Measurements from ENCODE around the gene NCOA7.
"Not testable (repeated sequence)": the region's sequence is repeated elsewhere in the genome, so short reads cannot be mapped to it uniquely, and the experiment has no call there.

The NCOA7 gene

DNA sequence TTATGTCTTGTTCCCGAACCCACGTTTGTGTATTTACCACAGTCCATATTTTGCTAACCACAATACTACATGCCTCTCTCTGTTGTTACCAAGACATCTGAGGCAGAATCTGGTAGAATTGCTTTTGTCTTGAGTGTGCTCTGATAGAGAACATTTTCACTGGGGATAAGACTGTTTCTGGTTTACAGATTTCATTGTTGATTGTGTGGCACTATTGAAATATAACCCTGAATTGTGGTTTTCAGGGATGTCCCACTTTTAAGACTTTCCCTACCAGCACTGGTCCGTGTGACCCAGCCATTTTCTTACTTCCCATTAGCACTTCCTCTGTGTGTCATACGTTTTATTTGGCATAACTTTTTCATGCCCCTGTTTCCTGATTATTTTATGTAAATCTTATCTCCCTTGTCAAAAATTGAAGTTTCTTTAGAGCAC is 12.2 kb downstream of the NCOA7 start:
- Histone ChIP-seq H3K27ac (ENCODE audit: insufficient read depth, low read depth, low read length, poor library complexity, severe bottlenecking) (no peak overlapping the region), H3K9me3 (ENCODE audit: control insufficient read depth, low read length) (no peaks in the 10 kb centered on the region), H3K36me3 (ENCODE audit: control insufficient read depth, insufficient read depth, low read length) (no peaks in the 10 kb centered on the region), H3K27me3 (ENCODE audit: control insufficient read depth, insufficient read depth, low read length, poor library complexity, severe bottlenecking) (no peaks in the 10 kb centered on the region), H3K4me1 (ENCODE audit: control insufficient read depth, insufficient read depth, low read length) (no peaks in the 10 kb centered on the region), H3K4me3 (ENCODE audit: insufficient read depth, low read depth, low read length) (no peak overlapping the region)
- 87 to 91% methylated on average over 4 of the region's 4 CpGs for WGBS, 2 experiments

DNA sequence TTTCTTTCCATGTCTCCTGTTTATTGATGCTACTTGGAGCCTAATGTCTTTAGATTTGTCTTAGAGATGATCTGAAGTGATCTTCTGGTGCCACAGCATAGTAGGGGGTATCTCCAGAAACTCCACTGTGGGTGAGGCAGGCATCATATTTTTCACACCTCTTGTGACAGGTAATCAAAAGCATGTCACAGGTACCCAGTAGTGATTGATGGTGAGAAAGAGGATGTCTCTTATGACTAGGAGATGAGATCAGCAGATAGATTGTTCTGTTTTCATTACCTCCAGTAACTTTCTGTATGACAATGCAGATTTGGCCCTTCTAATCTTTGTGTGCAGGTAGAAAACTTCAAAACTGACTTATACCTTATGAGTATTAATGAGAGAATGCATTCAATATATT is 13.5 kb downstream of the NCOA7 start:
- no peaks in the 10 kb centered on the region for H3K4me1 ChIP-seq (ENCODE audit: control insufficient read depth, insufficient read depth, low read length)
- no peaks in the 10 kb centered on the region for H3K36me3 ChIP-seq (ENCODE audit: control insufficient read depth, insufficient read depth, low read length)
- H3K9me3 ChIP-seq (ENCODE audit: control insufficient read depth, low read length), result no peaks in the 10 kb centered on the region
- no peaks in the 10 kb centered on the region for H3K27me3 ChIP-seq (ENCODE audit: control insufficient read depth, insufficient read depth, low read length, poor library complexity, severe bottlenecking)
- H3K27ac ChIP-seq (ENCODE audit: insufficient read depth, low read depth, low read length, poor library complexity, severe bottlenecking), result no peak overlapping the region
- H3K4me3 ChIP-seq (ENCODE audit: insufficient read depth, low read depth, low read length), result no peak overlapping the region

DNA sequence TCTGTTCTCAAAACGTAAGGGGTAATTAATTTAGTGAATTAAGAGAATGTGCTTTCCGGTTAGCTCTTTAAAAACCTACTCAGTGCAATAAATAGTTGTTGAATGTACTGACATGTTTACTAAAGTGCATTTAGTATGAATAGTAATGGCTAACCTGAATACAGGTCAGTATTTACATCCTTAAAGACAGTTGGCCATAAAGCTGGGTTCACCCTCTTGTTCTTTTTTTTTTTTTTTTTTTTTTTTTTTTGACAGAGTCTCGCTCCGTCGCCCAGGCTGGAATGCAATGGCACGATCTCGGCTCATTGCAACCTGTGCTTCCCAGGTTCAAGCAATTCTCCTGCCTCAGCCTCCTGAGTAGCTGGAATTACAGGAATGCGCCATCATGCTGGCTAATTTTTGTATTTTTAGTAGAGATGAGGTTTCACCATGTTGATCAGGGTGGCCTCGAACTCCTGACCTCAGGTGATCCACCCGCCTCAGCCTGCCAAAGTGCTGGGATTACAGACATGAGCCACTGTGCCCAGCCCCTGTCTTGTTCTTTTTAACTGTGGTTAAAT is 14.2 kb downstream of the NCOA7 start:
- not testable (repeated sequence) for H3K36me3 ChIP-seq (ENCODE audit: control insufficient read depth, insufficient read depth, low read length); H3K9me3 ChIP-seq (ENCODE audit: control insufficient read depth, low read length); H3K27me3 ChIP-seq (ENCODE audit: control insufficient read depth, insufficient read depth, low read length, poor library complexity, severe bottlenecking); H3K4me1 ChIP-seq (ENCODE audit: control insufficient read depth, insufficient read depth, low read length); H3K27ac ChIP-seq (ENCODE audit: insufficient read depth, low read depth, low read length, poor library complexity, severe bottlenecking); H3K4me3 ChIP-seq (ENCODE audit: insufficient read depth, low read depth, low read length)
- WGBS, 2 experiments, result 90 to 93% methylated on average over 10 of the region's 10 CpGs

DNA sequence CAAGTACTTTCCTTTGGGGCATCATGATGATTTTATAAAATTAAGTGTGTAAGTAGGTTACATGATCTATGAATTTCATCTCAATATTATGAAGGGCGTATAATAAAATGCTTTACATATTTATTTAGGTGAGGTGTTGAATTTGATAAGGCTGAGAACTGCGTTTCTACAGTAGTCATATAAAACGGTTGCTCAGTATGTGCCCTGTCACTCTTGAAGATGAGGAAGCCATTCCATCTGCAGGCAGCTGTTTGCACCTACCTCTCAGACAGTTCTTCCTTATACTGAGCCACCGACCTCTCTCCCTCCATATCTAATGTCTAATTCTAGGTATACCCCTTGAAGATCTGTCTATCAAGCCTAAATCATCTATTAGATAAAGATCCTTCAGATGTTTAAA is 16.1 kb downstream of the NCOA7 start:
- H3K9me3 ChIP-seq (ENCODE audit: control insufficient read depth, low read length), result no peaks in the 10 kb centered on the region
- 88 to 95% methylated on average over 4 of the region's 4 CpGs for WGBS, 2 experiments
- no peak overlapping the region for H3K4me3 ChIP-seq (ENCODE audit: insufficient read depth, low read depth, low read length)
- no peaks in the 10 kb centered on the region for H3K27me3 ChIP-seq (ENCODE audit: control insufficient read depth, insufficient read depth, low read length, poor library complexity, severe bottlenecking)
- no peaks in the 10 kb centered on the region for H3K36me3 ChIP-seq (ENCODE audit: control insufficient read depth, insufficient read depth, low read length)
- H3K4me1 ChIP-seq (ENCODE audit: control insufficient read depth, insufficient read depth, low read length), result no peaks in the 10 kb centered on the region
- no peak overlapping the region for H3K27ac ChIP-seq (ENCODE audit: insufficient read depth, low read depth, low read length, poor library complexity, severe bottlenecking)

DNA sequence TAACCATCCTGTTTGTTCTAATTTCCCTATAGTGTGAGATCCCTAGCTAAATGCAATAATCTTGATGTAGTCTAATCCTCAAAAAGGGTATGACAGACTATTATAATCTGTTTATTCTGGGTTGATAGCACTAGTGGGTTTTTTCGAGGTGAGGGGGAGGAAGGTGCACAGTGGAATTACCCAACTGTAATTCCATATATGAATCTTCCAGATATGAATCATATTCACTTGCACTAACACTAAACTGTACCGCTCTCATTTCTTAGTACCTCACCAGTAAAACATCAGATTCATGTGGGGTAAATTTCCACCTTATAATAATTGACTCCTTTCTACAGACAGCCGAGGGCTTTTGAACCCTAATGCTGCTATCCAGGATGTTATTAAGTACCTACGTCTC is 16.5 kb downstream of the NCOA7 start:
- no peak overlapping the region for H3K4me3 ChIP-seq (ENCODE audit: insufficient read depth, low read depth, low read length)
- H3K27me3 ChIP-seq (ENCODE audit: control insufficient read depth, insufficient read depth, low read length, poor library complexity, severe bottlenecking), result no peaks in the 10 kb centered on the region
- no peaks in the 10 kb centered on the region for H3K36me3 ChIP-seq (ENCODE audit: control insufficient read depth, insufficient read depth, low read length)
- H3K27ac ChIP-seq (ENCODE audit: insufficient read depth, low read depth, low read length, poor library complexity, severe bottlenecking), result no peak overlapping the region
- no peaks in the 10 kb centered on the region for H3K4me1 ChIP-seq (ENCODE audit: control insufficient read depth, insufficient read depth, low read length)
- no peaks in the 10 kb centered on the region for H3K9me3 ChIP-seq (ENCODE audit: control insufficient read depth, low read length)
- 84 to 95% methylated on average over 3 to 4 of the region's 4 CpGs for WGBS, 2 experiments

DNA sequence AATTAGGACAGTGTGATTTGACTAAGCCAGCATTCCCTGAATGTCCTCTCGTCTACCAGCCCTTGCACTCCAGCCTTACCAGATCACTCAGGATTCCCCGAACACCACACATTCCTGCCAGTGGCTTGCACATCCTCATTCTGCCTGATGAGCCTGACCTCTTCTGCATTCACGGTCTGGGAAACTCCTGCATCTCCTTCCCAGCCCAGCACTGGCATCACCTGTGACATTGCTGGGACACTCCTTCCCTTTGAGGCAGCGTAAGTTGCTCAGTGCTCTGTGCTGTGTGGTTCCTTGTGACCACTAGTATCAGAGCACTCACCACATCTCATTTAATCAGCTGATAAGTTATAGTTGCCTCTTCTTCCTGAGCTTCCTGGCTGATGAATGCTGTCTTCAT is 17.3 kb downstream of the NCOA7 start:
- no peak overlapping the region for H3K27ac ChIP-seq (ENCODE audit: insufficient read depth, low read depth, low read length, poor library complexity, severe bottlenecking)

DNA sequence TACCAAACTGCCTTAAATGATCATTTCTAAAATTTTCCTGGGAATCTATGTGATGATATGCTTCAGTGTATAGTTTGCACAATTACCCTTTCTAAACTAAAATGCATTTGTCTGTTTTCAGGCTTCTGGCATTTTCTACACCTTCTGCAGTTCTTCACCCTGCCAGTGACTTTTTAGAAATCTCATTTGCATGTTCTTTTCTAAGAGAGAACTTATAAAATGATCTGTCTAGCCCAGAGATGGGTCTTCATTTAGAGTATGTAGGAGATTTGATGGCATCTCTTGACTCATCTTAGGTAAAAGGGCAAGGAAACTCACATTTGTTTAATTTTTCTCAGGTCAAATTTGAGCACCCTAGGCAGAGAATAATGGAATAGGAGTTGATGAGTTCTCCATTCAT is 17.8 kb downstream of the NCOA7 start:
- no peaks in the 10 kb centered on the region for H3K4me1 ChIP-seq (ENCODE audit: control insufficient read depth, insufficient read depth, low read length)
- H3K4me3 ChIP-seq (ENCODE audit: insufficient read depth, low read depth, low read length), result no peak overlapping the region
- H3K36me3 ChIP-seq (ENCODE audit: control insufficient read depth, insufficient read depth, low read length), result no peaks in the 10 kb centered on the region
- H3K9me3 ChIP-seq (ENCODE audit: control insufficient read depth, low read length), result no peaks in the 10 kb centered on the region
- no peaks in the 10 kb centered on the region for H3K27me3 ChIP-seq (ENCODE audit: control insufficient read depth, insufficient read depth, low read length, poor library complexity, severe bottlenecking)
- no peak overlapping the region for H3K27ac ChIP-seq (ENCODE audit: insufficient read depth, low read depth, low read length, poor library complexity, severe bottlenecking)

More for the DNA sequence above, 17.3 kb downstream of the NCOA7 start:
- Histone ChIP-seq H3K27me3 (ENCODE audit: control insufficient read depth, insufficient read depth, low read length, poor library complexity, severe bottlenecking) (no peaks in the 10 kb centered on the region), H3K9me3 (ENCODE audit: control insufficient read depth, low read length) (no peaks in the 10 kb centered on the region), H3K36me3 (ENCODE audit: control insufficient read depth, insufficient read depth, low read length) (no peaks in the 10 kb centered on the region), H3K4me1 (ENCODE audit: control insufficient read depth, insufficient read depth, low read length) (no peaks in the 10 kb centered on the region), H3K4me3 (ENCODE audit: insufficient read depth, low read depth, low read length) (no peak overlapping the region)
- 82 to 87% methylated on average over 4 of the region's 4 CpGs for WGBS, 2 experiments

DNA sequence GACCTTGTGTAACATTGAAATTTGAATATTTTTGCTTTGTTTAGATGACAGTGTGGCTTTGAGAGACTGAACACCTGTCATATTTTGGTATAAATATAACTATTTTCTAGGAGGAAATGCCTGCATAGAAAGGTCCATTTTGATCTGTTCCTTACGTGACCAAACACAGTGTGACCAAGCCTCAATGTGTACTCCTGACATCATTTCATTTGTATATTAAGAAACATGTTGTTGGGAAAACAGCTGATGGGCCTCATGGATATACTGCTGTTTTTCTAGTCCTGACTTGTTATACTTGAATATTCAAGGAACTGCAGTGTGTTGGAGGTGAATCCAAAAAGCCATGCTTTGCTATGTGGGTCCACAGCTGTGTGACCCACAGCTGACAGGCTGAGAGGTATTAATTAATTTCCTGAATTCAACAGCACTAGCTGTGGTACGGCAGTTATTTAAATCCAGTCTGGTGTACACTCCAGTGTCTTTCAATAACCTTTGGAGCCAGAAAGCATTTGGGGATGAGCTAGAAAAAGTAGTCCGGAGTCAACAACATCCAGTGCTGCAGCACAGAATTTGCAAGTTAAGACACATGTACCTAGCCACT is 18.9 kb downstream of the NCOA7 start:
- Histone ChIP-seq H3K9me3 (ENCODE audit: control insufficient read depth, low read length) (no peaks in the 10 kb centered on the region), H3K4me3 (ENCODE audit: insufficient read depth, low read depth, low read length) (no peak overlapping the region), H3K27me3 (ENCODE audit: control insufficient read depth, insufficient read depth, low read length, poor library complexity, severe bottlenecking) (no peaks in the 10 kb centered on the region), H3K27ac (ENCODE audit: insufficient read depth, low read depth, low read length, poor library complexity, severe bottlenecking) (no peak overlapping the region), H3K4me1 (ENCODE audit: control insufficient read depth, insufficient read depth, low read length) (no peaks in the 10 kb centered on the region), H3K36me3 (ENCODE audit: control insufficient read depth, insufficient read depth, low read length) (no peaks in the 10 kb centered on the region)
- whole genome bisulfite sequencing, 2 experiments, result 95 to 98% methylated on average over 3 of the region's 3 CpGs

DNA sequence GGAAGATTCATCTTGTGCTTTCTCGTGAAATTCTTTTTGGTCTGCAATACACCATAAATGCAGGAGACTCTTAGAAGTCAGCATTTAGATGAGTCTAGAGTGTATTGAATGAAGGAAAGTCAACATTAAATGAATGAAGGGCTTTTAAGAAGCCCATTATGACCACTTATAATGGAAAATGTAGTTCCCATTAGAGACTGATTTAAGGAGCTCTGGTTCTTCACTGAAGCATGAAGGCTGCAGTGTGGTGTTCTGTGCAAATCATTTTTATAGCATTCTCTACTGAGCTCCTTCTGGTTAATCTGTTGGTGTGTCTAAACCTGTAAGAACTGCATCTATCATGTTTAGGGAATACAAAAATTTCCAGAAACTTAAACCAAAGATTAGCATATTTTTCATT is 19.7 kb downstream of the NCOA7 start:
- Histone ChIP-seq H3K27me3 (ENCODE audit: control insufficient read depth, insufficient read depth, low read length, poor library complexity, severe bottlenecking) (no peaks in the 10 kb centered on the region), H3K9me3 (ENCODE audit: control insufficient read depth, low read length) (no peaks in the 10 kb centered on the region), H3K4me3 (ENCODE audit: insufficient read depth, low read depth, low read length) (no peak overlapping the region), H3K36me3 (ENCODE audit: control insufficient read depth, insufficient read depth, low read length) (no peaks in the 10 kb centered on the region), H3K4me1 (ENCODE audit: control insufficient read depth, insufficient read depth, low read length) (no peaks in the 10 kb centered on the region), H3K27ac (ENCODE audit: insufficient read depth, low read depth, low read length, poor library complexity, severe bottlenecking) (no peak overlapping the region)
- WGBS, 2 experiments, result 85 to 89% methylated on average over 1 of the region's 1 CpG

DNA sequence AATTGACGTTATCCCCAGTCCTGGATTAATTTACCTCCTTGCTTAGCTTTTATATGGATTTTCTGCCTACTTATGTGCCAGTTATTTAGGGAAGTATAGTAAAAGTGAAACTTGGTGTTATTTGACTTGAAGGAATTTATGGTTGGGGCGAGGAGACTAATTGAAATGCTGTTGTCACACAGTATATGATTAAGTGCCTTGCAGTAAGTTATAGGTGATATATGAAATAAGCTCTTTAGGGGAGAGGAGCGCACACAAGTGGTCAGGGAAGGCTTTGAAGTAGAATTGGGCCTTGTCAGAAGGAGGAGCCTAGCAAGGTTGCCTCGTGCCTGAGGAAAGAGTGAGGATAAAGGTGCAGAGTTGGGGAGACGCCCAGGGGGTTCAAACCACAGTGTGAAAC is 20.5 kb downstream of the NCOA7 start:
- Histone ChIP-seq H3K36me3 (ENCODE audit: control insufficient read depth, insufficient read depth, low read length) (no peaks in the 10 kb centered on the region), H3K27me3 (ENCODE audit: control insufficient read depth, insufficient read depth, low read length, poor library complexity, severe bottlenecking) (no peaks in the 10 kb centered on the region), H3K27ac (ENCODE audit: insufficient read depth, low read depth, low read length, poor library complexity, severe bottlenecking) (no peak overlapping the region), H3K4me3 (ENCODE audit: insufficient read depth, low read depth, low read length) (no peak overlapping the region), H3K9me3 (ENCODE audit: control insufficient read depth, low read length) (no peaks in the 10 kb centered on the region), H3K4me1 (ENCODE audit: control insufficient read depth, insufficient read depth, low read length) (no peaks in the 10 kb centered on the region)
- WGBS, 2 experiments, result 90 to 94% methylated on average over 5 of the region's 5 CpGs

Measured in ectodermal cell (in vitro differentiated cells).